ENCODE measurements around the gene KRT38. TPM values are rescaled to one million over a fixed set of nuclear protein-coding genes. Genes with fewer than 3 reads are reported as not detected.
"Not testable (repeated sequence)": the region's sequence is repeated elsewhere in the genome, so short reads cannot be mapped to it uniquely, and the experiment has no call there.

KRT38 gene
- total and polyA plus RNA-seq, 3 donors from 2014 or later = not detected

DNA sequence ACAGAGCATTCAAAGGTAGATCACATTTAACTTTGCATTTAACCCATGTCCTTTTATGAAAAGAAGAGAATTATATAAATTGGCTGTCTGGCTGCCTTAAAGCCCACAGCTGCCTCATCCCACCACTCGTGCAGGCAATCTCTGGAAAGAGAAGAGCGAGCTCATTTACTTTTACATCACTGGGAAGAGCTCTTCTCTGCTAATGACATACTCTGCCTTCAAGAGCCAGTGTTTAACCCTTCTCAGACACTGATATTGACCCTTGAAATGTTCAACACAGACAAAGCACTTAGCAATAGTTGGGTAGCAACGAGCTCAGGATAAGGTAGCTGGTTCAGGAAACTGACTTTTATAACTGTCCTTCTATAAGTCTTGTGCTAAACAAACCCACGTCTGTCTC lies 6.8 kb downstream of the KRT38 start:
- H3K9me3 ChIP-seq = no peaks in the 10 kb centered on the region
- DNase-seq = no peak
- H3K27ac ChIP-seq = no peak overlapping the region
- H3K4me3 ChIP-seq = no peak overlapping the region
- intact Hi-C loops (cut with DNase I; ENCODE audit: low total_unique reads) = no loop called here
- WGBS, 2 donors = 42 to 52% methylated on average over 4 of the region's 4 CpGs
- no peaks in the 10 kb centered on the region for H3K27me3 ChIP-seq
- TF ChIP-seq POLR2A (IDR thresholded peaks at IDR 0.05) = no peak
- TF ChIP-seq, protein P1, sequence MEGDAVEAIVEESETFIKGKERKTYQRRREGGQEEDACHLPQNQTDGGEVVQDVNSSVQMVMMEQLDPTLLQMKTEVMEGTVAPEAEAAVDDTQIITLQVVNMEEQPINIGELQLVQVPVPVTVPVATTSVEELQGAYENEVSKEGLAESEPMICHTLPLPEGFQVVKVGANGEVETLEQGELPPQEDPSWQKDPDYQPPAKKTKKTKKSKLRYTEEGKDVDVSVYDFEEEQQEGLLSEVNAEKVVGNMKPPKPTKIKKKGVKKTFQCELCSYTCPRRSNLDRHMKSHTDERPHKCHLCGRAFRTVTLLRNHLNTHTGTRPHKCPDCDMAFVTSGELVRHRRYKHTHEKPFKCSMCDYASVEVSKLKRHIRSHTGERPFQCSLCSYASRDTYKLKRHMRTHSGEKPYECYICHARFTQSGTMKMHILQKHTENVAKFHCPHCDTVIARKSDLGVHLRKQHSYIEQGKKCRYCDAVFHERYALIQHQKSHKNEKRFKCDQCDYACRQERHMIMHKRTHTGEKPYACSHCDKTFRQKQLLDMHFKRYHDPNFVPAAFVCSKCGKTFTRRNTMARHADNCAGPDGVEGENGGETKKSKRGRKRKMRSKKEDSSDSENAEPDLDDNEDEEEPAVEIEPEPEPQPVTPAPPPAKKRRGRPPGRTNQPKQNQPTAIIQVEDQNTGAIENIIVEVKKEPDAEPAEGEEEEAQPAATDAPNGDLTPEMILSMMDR (IDR thresholded peaks at IDR 0.05) = no peak
- H3K4me1 ChIP-seq = no peaks in the 10 kb centered on the region
- no peaks in the 10 kb centered on the region for H3K36me3 ChIP-seq (ENCODE audit: low read depth, missing control alignments)

DNA sequence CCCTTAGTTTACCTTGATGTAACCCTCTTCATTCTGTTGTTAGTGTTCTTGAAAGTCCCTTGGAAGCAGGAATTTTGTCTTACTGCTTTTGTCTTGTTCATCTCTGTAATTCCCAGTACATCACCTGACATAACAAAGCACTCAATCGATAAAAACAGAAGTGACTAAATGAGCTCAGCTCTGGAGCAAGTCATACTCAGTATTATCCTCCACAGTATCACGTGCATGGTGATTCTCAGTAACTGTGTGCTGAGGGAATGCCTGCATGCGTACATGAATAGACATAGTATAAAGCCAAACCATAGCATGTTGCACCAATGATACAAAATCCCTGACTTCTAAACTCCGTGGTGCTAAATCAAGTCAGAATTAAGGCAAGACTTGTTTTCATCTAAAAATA lies 7.2 kb downstream of the KRT38 start:
- Histone ChIP-seq H3K27me3 (no peaks in the 10 kb centered on the region), H3K9me3 (no peaks in the 10 kb centered on the region), H3K36me3 (ENCODE audit: low read depth, missing control alignments) (no peaks in the 10 kb centered on the region), H3K27ac (no peak overlapping the region), H3K4me3 (no peak overlapping the region), H3K4me1 (no peaks in the 10 kb centered on the region)
- intact Hi-C loops (cut with DNase I; ENCODE audit: low total_unique reads) = no loop called here
- no peak for DNase-seq
- no peak for TF ChIP-seq POLR2A (IDR thresholded peaks at IDR 0.05)
- TF ChIP-seq, protein P1 (IDR thresholded peaks at IDR 0.05) = no peak
- WGBS, 2 donors = 58 to 65% methylated on average over 4 of the region's 4 CpGs

DNA sequence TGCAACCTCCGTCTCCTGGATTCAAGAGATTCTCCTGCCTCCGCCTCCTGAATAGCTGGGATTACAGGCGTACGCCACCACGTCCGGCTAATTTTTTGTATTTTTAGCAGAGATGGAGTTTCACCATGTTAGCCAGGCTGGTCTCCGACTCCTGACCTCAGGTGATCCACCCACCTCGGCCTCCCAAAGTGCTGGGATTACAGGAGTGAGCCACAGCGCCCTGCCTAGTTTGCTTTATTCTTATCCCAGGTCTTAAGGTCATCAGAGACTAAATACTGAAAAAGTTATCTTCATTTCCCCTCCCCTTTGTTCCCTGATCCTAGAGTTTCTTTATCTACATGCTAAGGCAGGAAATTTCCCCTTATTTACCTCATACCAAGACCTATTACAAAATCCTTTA lies 10.4 kb downstream of the KRT38 start:
- H3K9me3 ChIP-seq; H3K4me1 ChIP-seq; H3K4me3 ChIP-seq; intact Hi-C loops (cut with DNase I; ENCODE audit: low total_unique reads); H3K36me3 ChIP-seq (ENCODE audit: low read depth, missing control alignments); H3K27me3 ChIP-seq; H3K27ac ChIP-seq; DNase-seq: not testable (repeated sequence)
- whole genome bisulfite sequencing, 2 donors = 94 to 95% methylated on average over 9 of the region's 9 CpGs

DNA sequence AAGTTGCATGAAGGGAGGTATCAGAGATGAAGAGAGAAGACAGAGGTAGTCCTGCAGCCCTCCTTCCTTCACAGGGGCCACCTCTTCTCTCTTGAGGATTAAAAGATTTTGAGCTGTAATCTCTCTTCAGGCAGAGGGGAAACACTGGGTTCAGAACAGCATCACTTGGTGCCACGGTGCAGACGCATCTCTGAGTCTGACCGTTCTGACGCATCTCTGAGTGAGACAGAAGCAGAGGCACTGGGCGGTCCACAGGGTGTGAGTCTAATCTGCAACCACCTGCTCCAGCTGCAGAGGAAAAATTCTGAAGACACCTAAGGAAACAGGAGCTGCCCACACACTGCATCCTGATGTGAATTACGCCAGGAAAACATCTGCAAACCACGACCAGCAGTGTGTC lies 11.1 kb downstream of the KRT38 start:
- DNase-seq = no peak
- Histone ChIP-seq H3K4me1 (no peaks in the 10 kb centered on the region), H3K9me3 (no peaks in the 10 kb centered on the region), H3K27ac (no peak overlapping the region), H3K27me3 (no peaks in the 10 kb centered on the region), H3K36me3 (ENCODE audit: low read depth, missing control alignments) (no peaks in the 10 kb centered on the region), H3K4me3 (no peak overlapping the region)
- WGBS, 2 donors = 86% methylated on average over 7 of the region's 7 CpGs
- intact Hi-C loops (cut with DNase I; ENCODE audit: low total_unique reads) = no loop called here
- TF ChIP-seq POLR2A (IDR thresholded peaks at IDR 0.05) = no peak
- TF ChIP-seq, protein P1 (IDR thresholded peaks at IDR 0.05) = no peak

DNA sequence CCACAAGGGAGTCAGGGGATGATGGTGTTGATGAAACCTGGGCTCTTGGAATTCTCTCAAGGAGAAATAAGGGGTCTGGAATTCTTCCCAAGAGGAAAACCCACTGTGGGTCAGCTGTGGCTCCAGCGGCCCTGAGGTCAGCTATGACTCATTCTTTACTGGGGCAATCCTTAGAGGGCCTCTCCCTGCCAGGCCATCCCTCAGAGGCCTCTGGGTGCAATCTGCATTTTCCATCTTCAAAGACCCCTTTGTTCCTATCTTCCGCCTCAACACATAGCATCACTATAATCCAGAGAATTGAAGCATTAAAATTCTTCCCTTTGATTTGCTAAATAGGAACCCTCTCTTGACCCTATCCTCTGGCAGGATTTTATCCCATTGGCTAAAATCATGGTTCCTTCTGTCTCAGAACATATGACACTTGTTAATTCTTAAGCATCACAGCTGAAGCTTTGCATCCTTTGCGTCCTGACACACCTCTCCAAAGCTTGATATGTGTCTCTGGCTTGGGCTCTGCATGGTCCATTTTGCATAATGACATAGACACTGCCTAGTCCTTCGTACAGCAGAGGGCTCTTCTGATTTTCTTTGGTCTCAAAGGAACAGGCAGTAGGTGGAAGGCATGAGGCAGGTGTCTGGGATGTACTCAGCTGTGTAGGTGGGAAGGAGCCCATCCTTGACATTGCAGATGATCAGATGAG lies 12.0 kb downstream of the KRT38 start:
- no peaks in the 10 kb centered on the region for H3K9me3 ChIP-seq
- WGBS, 2 donors = 76 to 92% methylated on average over 3 to 4 of the region's 4 CpGs
- H3K27me3 ChIP-seq = no peaks in the 10 kb centered on the region
- H3K4me3 ChIP-seq = no peak overlapping the region
- H3K27ac ChIP-seq = no peak overlapping the region
- intact Hi-C loops (cut with DNase I; ENCODE audit: low total_unique reads) = no loop called here
- TF ChIP-seq, protein P1 (IDR thresholded peaks at IDR 0.05) = no peak
- TF ChIP-seq POLR2A (IDR thresholded peaks at IDR 0.05) = no peak
- DNase-seq = no peak
- H3K36me3 ChIP-seq (ENCODE audit: low read depth, missing control alignments) = no peaks in the 10 kb centered on the region
- no peaks in the 10 kb centered on the region for H3K4me1 ChIP-seq

All from testis (tissue), 3 donors.